NCI-H187 treated with DMSO at 0.1 percent for 48 hours (cell line): ENCODE results near the gene SAMD10.
A peak's percentile ranks its signal among the peaks of the same experiment; 100 is the strongest.
"Not testable (repeated sequence)": the region's sequence is repeated elsewhere in the genome, so short reads cannot be mapped to it uniquely, and the experiment has no call there.

Source experiments
- DNase-seq: peaks from one replicate; lab custom pipeline; 2025; lab: John Stamatoyannopoulos, UW

SAMD10 gene

GRCh38 chr20:63979557-63980316 lies at the start of gene SAMD10:
SAMD10 (minus strand) TSS chr20:63979642; CDS start chr20:63979467, 175 bp downstream.
- DNase-seq: no peak

- DNase-seq: no peak
Observed at GRCh38 chr20:64027981-64028685, 48.7 kb upstream of the SAMD10 start.

- DNase-seq: no peak
Observed at GRCh38 chr20:64025826-64026412, 46.5 kb upstream of the SAMD10 start.

- no peak for DNase-seq
Observed at GRCh38 chr20:64025101-64025825, 45.8 kb upstream of the SAMD10 start.

GRCh38 chr20:64024141-64024990 lies 44.9 kb upstream of the SAMD10 start:
- no peak for DNase-seq

- DNase-seq: no peak
Observed at GRCh38 chr20:64023361-64024140, 44.1 kb upstream of the SAMD10 start.

GRCh38 chr20:64022671-64023360 lies 43.4 kb upstream of the SAMD10 start:
- no peak for DNase-seq

GRCh38 chr20:64021124-64021975 lies 41.9 kb upstream of the SAMD10 start:
- DNase-seq: no peak

- DNase-seq: no peak
Observed at GRCh38 chr20:64015635-64016034, 36.2 kb upstream of the SAMD10 start.

GRCh38 chr20:64012385-64013154 lies 33.1 kb upstream of the SAMD10 start:
- DNase-seq: not testable (repeated sequence)

GRCh38 chr20:64011366-64011779 lies 31.9 kb upstream of the SAMD10 start:
- no peak for DNase-seq

GRCh38 chr20:64010711-64011237 lies 31.3 kb upstream of the SAMD10 start:
- DNase-seq: no peak

- DNase-seq: no peak
Observed at GRCh38 chr20:64009811-64010387, 30.5 kb upstream of the SAMD10 start.

GRCh38 chr20:64006902-64007301 lies 27.5 kb upstream of the SAMD10 start:
- no peak for DNase-seq

GRCh38 chr20:64006490-64006889 lies 27.0 kb upstream of the SAMD10 start:
- no peak for DNase-seq

GRCh38 chr20:64005394-64005793 lies 26.0 kb upstream of the SAMD10 start:
- DNase-seq: no peak

GRCh38 chr20:64003960-64004725 lies 24.7 kb upstream of the SAMD10 start:
- peak; percentile 92 for DNase-seq
